Lung (tissue), 12 donors: Measurements from ENCODE around the gene HFM1. TPM values are rescaled to one million over a fixed set of nuclear protein-coding genes. Genes with fewer than 3 reads are reported as not detected.
"Not testable (repeated sequence)": the region's sequence is repeated elsewhere in the genome, so short reads cannot be mapped to it uniquely, and the experiment has no call there.

Source experiments
- ATAC-seq: fragments of 200-7000 bp; cut with Tn5 transposase; one replicate; pipeline ENCODE4 v1.9.1; 2020; ENCODE audit warnings: moderate number of reproducible peaks; ENCODE audit not compliant: insufficient read depth, low FRiP score
- DNase-seq, 3 donors: peaks; one replicate each; pipeline ENCODE4 v3.0.0-alpha.2; 2013 to 2017
- H3K27ac ChIP-seq, 2 donors: one replicate each; pipeline ENCODE4 v1.5.1; 2013; ENCODE audit warnings: mild to moderate bottlenecking in 2 of 2, moderate library complexity in 2 of 2, control low read depth in 1 of 2, inconsistent platforms in 1 of 2, low read depth in 1 of 2, low read length in 1 of 2
- H3K27me3 ChIP-seq, 3 donors: one replicate each; pipeline ENCODE4 v1.5.1; 2013; ENCODE audit warnings: low read length in 2 of 3; ENCODE audit not compliant: control insufficient read depth in 3 of 3, insufficient read depth in 3 of 3
- H3K36me3 ChIP-seq, 4 donors: one replicate each; pipeline ENCODE4 v1.5.1; 2013; ENCODE audit warnings: low read length in 4 of 4, mild to moderate bottlenecking in 1 of 4, moderate library complexity in 1 of 4; ENCODE audit not compliant: control insufficient read depth in 4 of 4, insufficient read depth in 4 of 4
- H3K4me1 ChIP-seq, 5 donors: one replicate each; pipeline ENCODE4 v1.5.1; 2013; ENCODE audit warnings: low read length in 5 of 5, mild to moderate bottlenecking in 2 of 5, moderate library complexity in 1 of 5; ENCODE audit not compliant: control insufficient read depth in 5 of 5, insufficient read depth in 5 of 5
- H3K4me3 ChIP-seq: one replicate; pipeline ENCODE4 v1.5.1; 2013; ENCODE audit warnings: mild to moderate bottlenecking, control low read depth, moderate library complexity
- H3K9ac ChIP-seq, 2 donors: one replicate each; pipeline ENCODE4 v1.5.1; 2013; ENCODE audit warnings: low read length in 2 of 2, control low read depth in 1 of 2; ENCODE audit not compliant: insufficient read depth in 1 of 2
- H3K9me3 ChIP-seq, 4 donors: one replicate each; pipeline ENCODE4 v1.5.1; 2013; ENCODE audit warnings: low read length in 3 of 4, mild to moderate bottlenecking in 1 of 4, moderate library complexity in 1 of 4; ENCODE audit not compliant: control insufficient read depth in 4 of 4, insufficient read depth in 3 of 4
- CTCF ChIP-seq: IDR thresholded peaks from 2 replicates; pipeline ENCODE4 v1.5.1; 2012; ENCODE audit warnings: mild to moderate bottlenecking; ENCODE audit errors: control extremely low read depth, extremely low read depth
- WGBS, 2 donors: extraction: QIAGEN DNeasy Blood & Tissue Kit; methylation state at CpG; one replicate each; pipeline ENCODE4 v1.1.7; 2013; 5-methylcytosine and 5-hydroxymethylcytosine counted together
- polyA plus RNA-seq, 2 donors: library from polyadenylated mRNA; stranded (reverse); fragments of 200-250 nt; gene quantifications; one replicate each; pipeline ENCODE4 v1.2.1, GENCODE V29; 2013
- total RNA-seq, 2 donors: library from RNA; depleted of rRNA in 1 of 2; stranded (reverse); fragments of >200 nt in 1 of 2; gene quantifications; one replicate each; pipeline ENCODE4 v1.2.1, GENCODE V29; 2014 to 2021
- donor health status: control.
- donor health status: control.
- donor health status: Bipolar disorder and iron deficiency.
- donor health status: healthy.
- donor health status: DM: yes; HTN: yes; CAD: no.

Gene HFM1
- total and polyA plus RNA-seq, 4 donors: 0.16 to 8.0 (median 0.80) TPM

- H3K9me3 ChIP-seq, H3K9ac ChIP-seq, ATAC-seq, H3K27me3 ChIP-seq, H3K36me3 ChIP-seq, H3K4me3 ChIP-seq, DNase-seq, H3K27ac ChIP-seq, H3K4me1 ChIP-seq: not testable (repeated sequence)
- 96 to 100% methylated on average over 5 of the region's 5 CpGs for WGBS, 2 donors
Observed at GRCh38 chr1:91441980-91442379, 37.3 kb upstream of the HFM1 start.

- WGBS, 2 donors: 80 to 97% methylated on average over 1 of the region's 1 CpG
- H3K27me3 ChIP-seq: no peaks in the 10 kb centered on the region
- ATAC-seq (no peak), DNase-seq (peak in 2 of 3 donors; percentile 10 to 13)
- no peak overlapping the region for H3K4me3 ChIP-seq
- H3K9me3 ChIP-seq: peaks cover 0 to 3% (median 0%) of the 10 kb centered on the region in 4 donors
- TF ChIP-seq CTCF: no peak
- no peak overlapping the region for H3K9ac ChIP-seq
- no peaks in the 10 kb centered on the region for H3K4me1 ChIP-seq
- no peaks in the 10 kb centered on the region for H3K36me3 ChIP-seq
- H3K27ac ChIP-seq: no peak overlapping the region
Observed at GRCh38 chr1:91440847-91441246, 36.2 kb upstream of the HFM1 start.

GRCh38 chr1:91439016-91439415 is 34.4 kb upstream of the HFM1 start:
- DNase-seq (peak in 2 of 3 donors; percentile 33 to 59), ATAC-seq (no peak)
- Histone ChIP-seq H3K27me3 (no peaks in the 10 kb centered on the region), H3K9ac (no peak overlapping the region), H3K9me3 (peaks cover 0 to 3% (median 0%) of the 10 kb centered on the region in 4 donors), H3K27ac (no peak overlapping the region), H3K36me3 (no peaks in the 10 kb centered on the region), H3K4me1 (no peaks in the 10 kb centered on the region), H3K4me3 (no peak overlapping the region)
- TF ChIP-seq CTCF: no peak

GRCh38 chr1:91428182-91428798 is 23.7 kb upstream of the HFM1 start:
- Histone ChIP-seq H3K4me1 (no peaks in the 10 kb centered on the region), H3K9me3 (no peaks in the 10 kb centered on the region), H3K9ac (no peak overlapping the region), H3K36me3 (no peaks in the 10 kb centered on the region), H3K4me3 (no peak overlapping the region), H3K27ac (no peak overlapping the region), H3K27me3 (no peaks in the 10 kb centered on the region)
- DNase-seq (peak in 1 of 3 donors; percentile 17), ATAC-seq (no peak)
- no peak for TF ChIP-seq CTCF
- 60 to 77% methylated on average over 13 of the region's 13 CpGs for WGBS, 2 donors
